ENCODE data around the gene BTBD7. TPM values are rescaled to one million over a fixed set of nuclear protein-coding genes. Genes with fewer than 3 reads are reported as not detected.

BTBD7 gene
- total RNA-seq, 1 donor from 2014 or later = 28.5 TPM

- peaks cover 19% of the 10 kb centered on the region for H3K4me1 ChIP-seq
- no peak overlapping the region for H3K27ac ChIP-seq
- DNase-seq (ENCODE audit: extremely low spot score in 2 of 2) = no peak
- intact Hi-C loops (cut with DNase I) = no loop called here
- TF ChIP-seq POLR2A (IDR thresholded peaks at IDR 0.05) = no peak
- H3K36me3 ChIP-seq = no peaks in the 10 kb centered on the region
- no peaks in the 10 kb centered on the region for H3K9me3 ChIP-seq
- H3K4me3 ChIP-seq = no peak overlapping the region
- no peaks in the 10 kb centered on the region for H3K27me3 ChIP-seq
Measured at GRCh38 chr14:93201155-93201704, 131.6 kb downstream of the BTBD7 start.

- Histone ChIP-seq H3K4me3 (no peak overlapping the region), H3K36me3 (no peaks in the 10 kb centered on the region), H3K27me3 (no peaks in the 10 kb centered on the region), H3K9me3 (no peaks in the 10 kb centered on the region), H3K4me1 (peaks cover 12% of the 10 kb centered on the region), H3K27ac (no peak overlapping the region)
- TF ChIP-seq POLR2A (IDR thresholded peaks at IDR 0.05) = no peak
- no peak for DNase-seq (ENCODE audit: extremely low spot score in 2 of 2)
- intact Hi-C loops (cut with DNase I) = no loop called here
Measured at GRCh38 chr14:93200553-93200952, 132.3 kb downstream of the BTBD7 start.

DNA sequence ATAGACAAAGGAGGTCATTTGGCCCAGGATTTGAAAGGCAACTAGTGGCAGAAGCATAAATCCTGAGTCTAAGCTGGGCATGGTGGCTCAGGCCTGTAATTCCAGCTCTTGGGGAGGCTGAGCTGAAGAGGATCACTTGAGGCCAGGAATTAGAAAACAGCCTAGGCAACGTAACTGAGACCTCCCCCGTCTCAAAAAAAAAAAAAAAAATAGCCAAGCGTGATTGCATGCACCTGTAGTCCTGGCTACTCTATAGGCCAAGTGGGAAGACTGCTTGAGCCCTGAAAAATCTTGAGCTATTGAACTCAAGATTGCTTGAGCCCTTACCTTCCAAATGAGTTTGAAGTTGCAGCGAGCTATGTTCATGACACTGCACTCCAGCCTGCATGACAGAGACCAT, 133.8 kb downstream of the BTBD7 start:
- H3K9me3 ChIP-seq = no peaks in the 10 kb centered on the region
- TF ChIP-seq POLR2A (IDR thresholded peaks at IDR 0.05) = no peak
- no peak for TF ChIP-seq POLR2AphosphoS5 (IDR thresholded peaks at IDR 0.05; ENCODE audit: insufficient read depth in 1 of 2, low read depth in 1 of 2)
- TF ChIP-seq, protein P1, sequence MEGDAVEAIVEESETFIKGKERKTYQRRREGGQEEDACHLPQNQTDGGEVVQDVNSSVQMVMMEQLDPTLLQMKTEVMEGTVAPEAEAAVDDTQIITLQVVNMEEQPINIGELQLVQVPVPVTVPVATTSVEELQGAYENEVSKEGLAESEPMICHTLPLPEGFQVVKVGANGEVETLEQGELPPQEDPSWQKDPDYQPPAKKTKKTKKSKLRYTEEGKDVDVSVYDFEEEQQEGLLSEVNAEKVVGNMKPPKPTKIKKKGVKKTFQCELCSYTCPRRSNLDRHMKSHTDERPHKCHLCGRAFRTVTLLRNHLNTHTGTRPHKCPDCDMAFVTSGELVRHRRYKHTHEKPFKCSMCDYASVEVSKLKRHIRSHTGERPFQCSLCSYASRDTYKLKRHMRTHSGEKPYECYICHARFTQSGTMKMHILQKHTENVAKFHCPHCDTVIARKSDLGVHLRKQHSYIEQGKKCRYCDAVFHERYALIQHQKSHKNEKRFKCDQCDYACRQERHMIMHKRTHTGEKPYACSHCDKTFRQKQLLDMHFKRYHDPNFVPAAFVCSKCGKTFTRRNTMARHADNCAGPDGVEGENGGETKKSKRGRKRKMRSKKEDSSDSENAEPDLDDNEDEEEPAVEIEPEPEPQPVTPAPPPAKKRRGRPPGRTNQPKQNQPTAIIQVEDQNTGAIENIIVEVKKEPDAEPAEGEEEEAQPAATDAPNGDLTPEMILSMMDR (IDR thresholded peaks at IDR 0.05) = no peak
- no peak for DNase-seq (ENCODE audit: extremely low spot score in 2 of 2)
- intact Hi-C loops (cut with DNase I) = no loop called here
- H3K4me1 ChIP-seq = no peaks in the 10 kb centered on the region
- no peak overlapping the region for H3K27ac ChIP-seq
- H3K27me3 ChIP-seq = no peaks in the 10 kb centered on the region
- H3K4me3 ChIP-seq = no peak overlapping the region
- no peaks in the 10 kb centered on the region for H3K36me3 ChIP-seq

GRCh38 chr14:93195316-93195999, 137.4 kb downstream of the BTBD7 start:
- no peak for TF ChIP-seq POLR2A (IDR thresholded peaks at IDR 0.05)
- TF ChIP-seq POLR2AphosphoS5 (IDR thresholded peaks at IDR 0.05; ENCODE audit: insufficient read depth in 1 of 2, low read depth in 1 of 2) = no peak
- TF ChIP-seq, protein P1 (IDR thresholded peaks at IDR 0.05) = no peak
- intact Hi-C loops (cut with DNase I) = no loop called here

More at GRCh38 chr14:93195316-93195999, 137.4 kb downstream of the BTBD7 start:
- no peaks in the 10 kb centered on the region for H3K36me3 ChIP-seq
- H3K4me1 ChIP-seq = no peaks in the 10 kb centered on the region
- H3K27ac ChIP-seq = no peak overlapping the region
- H3K4me3 ChIP-seq = no peak overlapping the region
- no peaks in the 10 kb centered on the region for H3K9me3 ChIP-seq
- DNase-seq (ENCODE audit: extremely low spot score in 2 of 2) = no peak
- no peaks in the 10 kb centered on the region for H3K27me3 ChIP-seq

Other genes with a start within 250 kb of the BTBD7 start
- 49.6 TPM for gene ITPK1, start 217.1 kb downstream of the BTBD7 start, total RNA-seq
- 24.1 TPM for gene MOAP1, start 148.1 kb downstream of the BTBD7 start, total RNA-seq
- gene LYSET, start 147.7 kb downstream of the BTBD7 start, total RNA-seq = 6.4 TPM
- 7.4 TPM for gene GON7, start 126.0 kb downstream of the BTBD7 start, total RNA-seq
- 34.4 TPM for gene UBR7, start 125.8 kb downstream of the BTBD7 start, total RNA-seq
- not detected for gene COX8C, start 14.1 kb upstream of the BTBD7 start, total RNA-seq
- 0.49 TPM for gene UNC79, start 97.9 kb upstream of the BTBD7 start, total RNA-seq

All from vagina (tissue), 2 donors.